Skeletal muscle cell (primary cell): ENCODE data around the gene IFT88.

ENCODE experiments used
- DNase-seq: peaks from one replicate; pipeline ENCODE4 v3.0.0-alpha.2; 2010; ENCODE audit warnings: low read depth
- H3K4me3 ChIP-seq: 2 replicates; pipeline ENCODE4 v1.5.1; 2011; ENCODE audit warnings: low read depth, mild to moderate bottlenecking, control low read depth, low read length, moderate library complexity

Gene IFT88

GRCh38 chr13:20708216-20708615 is 141.3 kb downstream of the IFT88 start:
- no peak for DNase-seq
- H3K4me3 ChIP-seq: no peak overlapping the region

GRCh38 chr13:20709369-20709768 is 142.4 kb downstream of the IFT88 start:
- no peak overlapping the region for H3K4me3 ChIP-seq

GRCh38 chr13:20709782-20710181 is 142.8 kb downstream of the IFT88 start:
- no peak for DNase-seq
- H3K4me3 ChIP-seq: no peak overlapping the region

More at GRCh38 chr13:20709369-20709768, 142.4 kb downstream of the IFT88 start:
- DNase-seq: no peak

GRCh38 chr13:20711301-20712044 is 144.5 kb downstream of the IFT88 start:
- DNase-seq: no peak

GRCh38 chr13:20713014-20713376 is 146.0 kb downstream of the IFT88 start:
- peak overlapping the region; percentile 17 for H3K4me3 ChIP-seq
- no peak for DNase-seq

More at GRCh38 chr13:20711301-20712044, 144.5 kb downstream of the IFT88 start:
- no peak overlapping the region for H3K4me3 ChIP-seq

- H3K4me3 ChIP-seq: no peak overlapping the region
- DNase-seq: peak; percentile 21
These were observed 146.8 kb downstream of the IFT88 start for GRCh38 chr13:20713751-20714150.

GRCh38 chr13:20714161-20714560 is 147.2 kb downstream of the IFT88 start:
- DNase-seq: no peak

GRCh38 chr13:20714563-20715329 is 147.8 kb downstream of the IFT88 start:
- peak overlapping the region; percentile 5 for H3K4me3 ChIP-seq
- peak; percentile 98 for DNase-seq

More at GRCh38 chr13:20714161-20714560, 147.2 kb downstream of the IFT88 start:
- H3K4me3 ChIP-seq: no peak overlapping the region

GRCh38 chr13:20715330-20715712 is 148.4 kb downstream of the IFT88 start:
- peak; percentile 30 for DNase-seq
- H3K4me3 ChIP-seq: peak overlapping the region; percentile 5

- no peak for DNase-seq
These were observed 150.0 kb downstream of the IFT88 start for GRCh38 chr13:20716951-20717350.

GRCh38 chr13:20717581-20718542 is 150.9 kb downstream of the IFT88 start:
- H3K4me3 ChIP-seq: no peak overlapping the region
- DNase-seq: no peak

More at GRCh38 chr13:20716951-20717350, 150.0 kb downstream of the IFT88 start:
- H3K4me3 ChIP-seq: no peak overlapping the region

GRCh38 chr13:20718958-20719566 is 152.1 kb downstream of the IFT88 start:
- no peak for DNase-seq
- no peak overlapping the region for H3K4me3 ChIP-seq

- no peak for DNase-seq
- no peak overlapping the region for H3K4me3 ChIP-seq
These were observed 152.8 kb downstream of the IFT88 start for GRCh38 chr13:20719783-20720182.

- no peak for DNase-seq
- H3K4me3 ChIP-seq: no peak overlapping the region
These were observed 153.5 kb downstream of the IFT88 start for GRCh38 chr13:20720499-20720898.

- H3K4me3 ChIP-seq: no peak overlapping the region
- DNase-seq: no peak
These were observed 154.1 kb downstream of the IFT88 start for GRCh38 chr13:20721058-20721453.

GRCh38 chr13:20721454-20722357 is 154.7 kb downstream of the IFT88 start:
- peak overlapping the region; percentile 36 for H3K4me3 ChIP-seq
- peak; percentile 27 for DNase-seq

GRCh38 chr13:20727856-20728255 is 160.9 kb downstream of the IFT88 start:
- H3K4me3 ChIP-seq: no peak overlapping the region
- DNase-seq: no peak

GRCh38 chr13:20728579-20729311 is 161.8 kb downstream of the IFT88 start:
- no peak overlapping the region for H3K4me3 ChIP-seq
- DNase-seq: no peak
